MG63 (cell line): ENCODE data around the gene TAGLN. TPM values are rescaled to one million over a fixed set of nuclear protein-coding genes. Genes with fewer than 3 reads are reported as not detected.

Experiments used
- DNase-seq: peaks from one replicate; pipeline ENCODE4 v3.0.0-alpha.2; 2020
- H3K27me3 ChIP-seq: fragments of 250-450 bp; sonication (Bioruptor Pico); 2 replicates; pipeline ENCODE4 v1.5.1; 2020; ENCODE audit warnings: mild to moderate bottlenecking, moderate library complexity
- H3K36me3 ChIP-seq: fragments of 250-450 bp; sonication (Bioruptor Pico); 2 replicates; pipeline ENCODE4 v1.5.1; 2020; ENCODE audit warnings: mild to moderate bottlenecking, moderate library complexity
- H3K4me3 ChIP-seq: fragments of 250-450 bp; sonication (Bioruptor Pico); 2 replicates; pipeline ENCODE4 v1.5.1; 2020; ENCODE audit warnings: mild to moderate bottlenecking, moderate library complexity
- H3K9me3 ChIP-seq: fragments of 250-450 bp; sonication (Bioruptor Pico); 2 replicates; pipeline ENCODE4 v1.5.1; 2020; ENCODE audit warnings: mild to moderate bottlenecking, moderate library complexity
- total RNA-seq: library from RNA; depleted of rRNA; stranded (reverse); fragments of >200 nt; shearing (Covaris generic); gene quantifications from 2 replicates; pipeline ENCODE4 v1.2.3, GENCODE V29; 2014; ENCODE audit warnings: low replicate concordance

The TAGLN gene
- total RNA-seq, 1 experiment from 2014 or later, result 0.92 TPM

DNA sequence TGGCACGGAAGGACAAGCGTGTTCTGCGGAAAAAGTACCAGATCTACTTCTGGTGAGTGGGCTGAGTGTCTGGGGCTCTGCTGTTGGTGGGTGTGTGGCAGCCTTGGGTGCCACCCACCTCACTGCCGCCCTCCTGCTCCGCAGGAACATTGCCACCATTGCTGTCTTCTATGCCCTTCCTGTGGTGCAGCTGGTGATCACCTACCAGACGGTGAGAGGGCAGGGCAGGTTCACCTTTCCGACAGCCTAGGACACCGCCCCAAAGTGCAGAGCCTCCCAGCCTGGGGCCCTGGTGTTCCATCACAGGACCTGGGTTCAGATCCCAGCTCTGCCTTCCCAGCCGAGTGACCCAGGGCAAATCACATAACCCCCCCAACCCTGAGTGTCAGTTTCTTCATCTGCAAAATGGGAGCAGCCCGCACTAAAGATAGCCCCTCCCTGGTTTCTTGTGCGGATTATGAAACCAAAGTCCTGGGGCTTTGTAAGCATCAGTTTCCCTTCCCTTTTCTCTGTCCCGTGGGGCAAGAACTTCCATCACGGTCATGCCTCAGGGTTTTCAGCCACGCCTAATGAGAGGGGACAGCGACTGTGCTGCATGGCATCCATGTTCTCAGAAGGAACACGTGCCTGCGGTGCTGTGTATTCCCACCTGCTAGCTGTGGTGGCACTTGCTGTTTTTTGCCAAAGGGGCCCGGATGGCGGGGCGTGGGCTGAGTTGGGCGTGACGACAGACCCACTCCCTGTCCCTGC, 9.8 kb upstream of the TAGLN start:
- Histone ChIP-seq H3K27me3 (no peaks in the 10 kb centered on the region), H3K9me3 (no peaks in the 10 kb centered on the region), H3K36me3 (no peaks in the 10 kb centered on the region; the same call in 1 of the 2 replicates), H3K4me3 (no peak overlapping the region)
- DNase-seq, result no peak

- Histone ChIP-seq H3K4me3 (no peak overlapping the region), H3K36me3 (no peaks in the 10 kb centered on the region; the same call in 1 of the 2 replicates), H3K9me3 (no peaks in the 10 kb centered on the region), H3K27me3 (no peaks in the 10 kb centered on the region)
- no peak for DNase-seq
Measured at GRCh38 chr11:117189941-117190544, 9.1 kb upstream of the TAGLN start.

DNA sequence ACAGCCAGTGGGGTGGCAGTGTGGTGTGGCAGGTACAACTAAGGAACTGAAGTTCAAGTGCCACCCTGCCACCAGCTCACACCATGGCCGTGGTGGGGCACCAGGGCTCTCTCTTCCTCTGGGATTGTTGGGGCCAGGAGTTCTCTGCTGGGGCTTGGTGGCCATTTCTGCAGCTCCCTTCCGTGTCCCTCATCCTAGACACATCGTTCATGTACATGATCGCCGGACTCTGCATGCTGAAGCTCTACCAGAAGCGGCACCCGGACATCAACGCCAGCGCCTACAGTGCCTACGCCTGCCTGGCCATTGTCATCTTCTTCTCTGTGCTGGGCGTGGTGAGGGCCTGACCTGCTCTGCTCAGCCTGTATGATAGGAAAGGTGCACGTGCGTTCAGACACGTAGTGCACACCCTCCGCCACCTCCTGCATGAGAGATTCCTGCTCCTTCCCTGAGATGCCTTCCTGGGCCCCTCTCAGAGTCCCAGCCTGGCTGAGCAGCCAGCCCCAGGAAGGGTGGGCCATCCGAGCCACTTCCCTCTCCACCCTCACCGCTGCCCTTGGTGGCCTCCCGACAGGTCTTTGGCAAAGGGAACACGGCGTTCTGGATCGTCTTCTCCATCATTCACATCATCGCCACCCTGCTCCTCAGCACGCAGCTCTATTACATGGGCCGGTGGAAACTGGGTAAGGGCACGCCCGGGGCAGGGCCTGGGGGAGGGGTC, 7.3 kb upstream of the TAGLN start:
- H3K4me3 ChIP-seq, result no peak overlapping the region
- no peaks in the 10 kb centered on the region for H3K9me3 ChIP-seq
- no peak for DNase-seq
- no peaks in the 10 kb centered on the region for H3K27me3 ChIP-seq
- no peaks in the 10 kb centered on the region; the same call in 1 of the 2 replicates for H3K36me3 ChIP-seq

DNA sequence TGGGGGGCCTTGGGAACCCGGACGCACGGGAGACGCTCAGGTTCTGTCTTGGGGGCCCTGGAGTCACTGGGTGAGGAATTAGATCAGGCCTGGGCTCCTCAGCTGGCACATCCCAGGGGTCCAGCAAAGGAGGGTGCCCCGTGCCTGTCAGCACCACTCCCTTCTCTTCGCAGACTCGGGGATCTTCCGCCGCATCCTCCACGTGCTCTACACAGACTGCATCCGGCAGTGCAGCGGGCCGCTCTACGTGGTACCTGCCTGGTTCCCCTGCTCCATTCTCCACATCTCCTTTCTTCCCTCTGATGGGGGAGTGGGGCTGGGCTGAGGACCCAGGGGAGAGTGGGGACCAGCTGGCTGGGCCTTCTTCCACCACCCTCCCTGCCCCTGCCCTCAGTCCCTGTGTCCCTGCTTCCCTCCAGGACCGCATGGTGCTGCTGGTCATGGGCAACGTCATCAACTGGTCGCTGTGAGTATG, 6.7 kb upstream of the TAGLN start:
- no peak for DNase-seq
- Histone ChIP-seq H3K9me3 (no peaks in the 10 kb centered on the region), H3K36me3 (no peaks in the 10 kb centered on the region; the same call in 1 of the 2 replicates), H3K27me3 (no peaks in the 10 kb centered on the region), H3K4me3 (no peak overlapping the region)

DNA sequence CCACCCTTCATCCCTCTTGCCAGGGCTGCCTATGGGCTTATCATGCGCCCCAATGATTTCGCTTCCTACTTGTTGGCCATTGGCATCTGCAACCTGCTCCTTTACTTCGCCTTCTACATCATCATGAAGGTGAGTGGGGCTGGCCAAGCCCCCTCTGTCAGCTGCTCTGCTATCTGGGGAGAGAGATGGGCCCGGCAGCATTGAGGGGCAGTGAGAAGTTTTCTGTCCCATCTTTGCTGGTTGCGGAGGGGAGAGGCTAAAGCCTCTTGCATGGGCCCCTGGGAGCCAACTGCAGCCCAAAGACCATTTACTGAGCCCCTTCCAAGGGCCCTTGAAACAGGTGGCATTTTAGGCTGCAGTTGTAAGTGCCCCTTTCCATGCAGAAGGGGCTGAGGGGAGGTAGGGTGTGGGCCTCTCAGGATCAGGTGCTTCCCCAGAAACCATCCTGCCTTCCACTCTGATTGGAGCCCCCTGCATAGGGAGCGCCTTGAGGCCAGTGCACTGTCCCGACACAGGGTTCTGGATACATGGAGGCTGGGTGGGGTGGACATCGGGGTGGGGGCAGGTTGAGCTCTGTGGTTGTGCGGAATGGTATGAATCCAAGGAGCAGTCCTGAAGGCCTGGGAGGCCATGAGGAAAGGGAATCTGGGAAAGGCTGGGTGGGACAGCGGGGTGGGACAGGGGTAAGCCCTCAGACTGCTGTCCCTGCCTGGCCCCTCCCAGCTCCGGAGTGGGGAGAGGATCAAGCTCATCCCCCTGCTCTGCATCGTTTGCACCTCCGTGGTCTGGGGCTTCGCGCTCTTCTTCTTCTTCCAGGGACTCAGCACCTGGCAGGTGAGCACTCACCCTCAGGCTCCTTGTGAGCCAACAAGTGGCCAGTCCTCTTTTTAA, 5.8 kb upstream of the TAGLN start:
- H3K4me3 ChIP-seq, result no peak overlapping the region
- H3K36me3 ChIP-seq, result no peaks in the 10 kb centered on the region; the same call in 1 of the 2 replicates
- no peaks in the 10 kb centered on the region for H3K27me3 ChIP-seq
- H3K9me3 ChIP-seq, result no peaks in the 10 kb centered on the region
- no peak for DNase-seq

- DNase-seq, result no peak
- Histone ChIP-seq H3K4me3 (no peak overlapping the region), H3K9me3 (no peaks in the 10 kb centered on the region), H3K36me3 (no peaks in the 10 kb centered on the region; the same call in 1 of the 2 replicates), H3K27me3 (no peaks in the 10 kb centered on the region)
Measured at GRCh38 chr11:117194267-117194666, 4.9 kb upstream of the TAGLN start.

GRCh38 chr11:117195258-117195657, 3.9 kb upstream of the TAGLN start:
- DNase-seq, result no peak
- Histone ChIP-seq H3K36me3 (no peaks in the 10 kb centered on the region; the same call in 1 of the 2 replicates), H3K9me3 (no peaks in the 10 kb centered on the region)

GRCh38 chr11:117195761-117196160, 3.4 kb upstream of the TAGLN start:
- Histone ChIP-seq H3K4me3 (no peak overlapping the region), H3K27me3 (no peaks in the 10 kb centered on the region), H3K36me3 (no peaks in the 10 kb centered on the region; the same call in 1 of the 2 replicates), H3K9me3 (no peaks in the 10 kb centered on the region)
- DNase-seq, result no peak

More at GRCh38 chr11:117195258-117195657, 3.9 kb upstream of the TAGLN start:
- H3K27me3 ChIP-seq, result no peaks in the 10 kb centered on the region
- H3K4me3 ChIP-seq, result no peak overlapping the region

- H3K27me3 ChIP-seq, result no peaks in the 10 kb centered on the region
- H3K4me3 ChIP-seq, result no peak overlapping the region
- no peaks in the 10 kb centered on the region for H3K9me3 ChIP-seq
- H3K36me3 ChIP-seq, result no peaks in the 10 kb centered on the region; the same call in 1 of the 2 replicates
- no peak for DNase-seq
Measured at GRCh38 chr11:117197006-117197405, 2.2 kb upstream of the TAGLN start.

DNA sequence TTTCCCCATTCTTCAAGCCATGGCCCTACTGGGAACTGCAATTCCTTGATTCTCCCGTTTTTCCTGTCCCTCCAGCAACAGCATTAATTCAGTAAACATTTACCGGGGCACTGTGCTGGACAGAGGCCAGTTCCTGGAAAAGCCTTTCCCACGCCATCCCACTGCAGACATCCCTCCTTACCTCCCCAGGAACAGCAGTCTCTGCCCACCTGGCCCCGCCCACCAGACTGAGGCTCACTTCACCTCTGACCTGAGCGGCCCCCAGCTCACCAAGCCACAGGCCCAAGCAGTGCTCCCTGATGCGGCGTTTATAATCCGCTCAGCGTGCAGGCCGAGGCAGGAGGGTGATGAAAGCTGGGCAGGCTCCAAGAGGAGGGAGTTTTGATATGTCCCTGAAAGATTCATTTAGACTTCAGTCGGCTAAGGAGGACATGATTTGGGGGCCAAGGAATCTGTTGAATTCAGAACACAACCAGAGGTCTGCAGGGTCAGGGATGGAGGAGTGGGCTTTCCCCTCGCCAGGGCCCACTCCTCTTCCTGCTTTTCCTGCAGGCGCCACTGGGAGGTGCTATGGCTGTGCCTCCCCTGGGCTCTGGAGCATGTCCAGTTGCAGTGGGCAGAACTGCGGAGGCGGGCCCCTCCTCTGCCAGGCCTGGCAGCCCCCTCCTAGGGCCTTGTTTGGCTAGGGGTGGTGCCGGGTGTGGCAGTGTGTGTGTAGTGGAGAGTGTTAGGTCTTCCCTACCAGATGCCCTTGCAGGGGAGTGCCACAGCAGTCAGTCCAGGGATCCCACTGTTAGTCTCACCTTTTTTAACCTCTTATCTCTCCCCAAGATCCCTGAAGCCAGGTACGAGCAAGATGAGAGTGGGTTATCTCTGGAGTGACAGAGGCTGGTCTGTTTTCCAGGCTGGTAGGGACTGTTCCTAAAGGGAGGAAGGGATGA, 1.4 kb upstream of the TAGLN start:
- DNase-seq, result no peak
- no peak overlapping the region for H3K4me3 ChIP-seq
- no peaks in the 10 kb centered on the region for H3K27me3 ChIP-seq
- no peaks in the 10 kb centered on the region for H3K9me3 ChIP-seq
- no peaks in the 10 kb centered on the region for H3K36me3 ChIP-seq

GRCh38 chr11:117198613-117199012, 557 bp upstream of the TAGLN start:
- no peaks in the 10 kb centered on the region for H3K27me3 ChIP-seq

GRCh38 chr11:117199916-117200812, 994 bp downstream of the TAGLN start:
- no peak for DNase-seq

More at GRCh38 chr11:117198613-117199012, 557 bp upstream of the TAGLN start:
- H3K9me3 ChIP-seq, result no peaks in the 10 kb centered on the region
- H3K4me3 ChIP-seq, result no peak overlapping the region
- DNase-seq, result no peak
- H3K36me3 ChIP-seq, result no peaks in the 10 kb centered on the region

GRCh38 chr11:117200813-117201657, 1.9 kb downstream of the TAGLN start:
- no peak overlapping the region for H3K4me3 ChIP-seq
- no peaks in the 10 kb centered on the region for H3K9me3 ChIP-seq
- no peaks in the 10 kb centered on the region for H3K27me3 ChIP-seq
- DNase-seq, result no peak
- no peaks in the 10 kb centered on the region for H3K36me3 ChIP-seq

More at GRCh38 chr11:117199916-117200812, 994 bp downstream of the TAGLN start:
- no peaks in the 10 kb centered on the region for H3K9me3 ChIP-seq
- no peaks in the 10 kb centered on the region for H3K27me3 ChIP-seq
- H3K4me3 ChIP-seq, result no peak overlapping the region
- H3K36me3 ChIP-seq, result no peaks in the 10 kb centered on the region
